ENCODE data around the gene HERC6.

GRCh38 chr4:88356771-88357170 lies 21.9 kb upstream of the HERC6 start:
- TF ChIP-seq POLR2A (IDR thresholded peaks at IDR 0.05) (no peak), CTCF (IDR thresholded peaks at IDR 0.05) (no peak)
